Esophagus squamous epithelium (tissue), 4 donors: ENCODE data around the gene FAM89A.

ENCODE experiments used
- POLR2A ChIP-seq, 4 donors: fragments of 450-650 bp; IDR thresholded peaks; one replicate each; pipeline ENCODE4 v1.6.1; 2017; ENCODE audit warnings: antibody characterized with exemption in 4 of 4, mild to moderate bottlenecking in 4 of 4, moderate library complexity in 3 of 4
- TF ChIP-seq, protein P1 (sequence below), 6 experiments: fragments of 450-650 bp in 4 of 6; fragments of 200-600 bp in 2 of 6; sonication (generic) in 2 of 6; IDR thresholded peaks; one replicate each; pipeline ENCODE4 v1.5.1; 2016 to 2019; ENCODE audit warnings: antibody characterized with exemption in 6 of 6, mild to moderate bottlenecking in 4 of 6, moderate library complexity in 4 of 6

DNA sequence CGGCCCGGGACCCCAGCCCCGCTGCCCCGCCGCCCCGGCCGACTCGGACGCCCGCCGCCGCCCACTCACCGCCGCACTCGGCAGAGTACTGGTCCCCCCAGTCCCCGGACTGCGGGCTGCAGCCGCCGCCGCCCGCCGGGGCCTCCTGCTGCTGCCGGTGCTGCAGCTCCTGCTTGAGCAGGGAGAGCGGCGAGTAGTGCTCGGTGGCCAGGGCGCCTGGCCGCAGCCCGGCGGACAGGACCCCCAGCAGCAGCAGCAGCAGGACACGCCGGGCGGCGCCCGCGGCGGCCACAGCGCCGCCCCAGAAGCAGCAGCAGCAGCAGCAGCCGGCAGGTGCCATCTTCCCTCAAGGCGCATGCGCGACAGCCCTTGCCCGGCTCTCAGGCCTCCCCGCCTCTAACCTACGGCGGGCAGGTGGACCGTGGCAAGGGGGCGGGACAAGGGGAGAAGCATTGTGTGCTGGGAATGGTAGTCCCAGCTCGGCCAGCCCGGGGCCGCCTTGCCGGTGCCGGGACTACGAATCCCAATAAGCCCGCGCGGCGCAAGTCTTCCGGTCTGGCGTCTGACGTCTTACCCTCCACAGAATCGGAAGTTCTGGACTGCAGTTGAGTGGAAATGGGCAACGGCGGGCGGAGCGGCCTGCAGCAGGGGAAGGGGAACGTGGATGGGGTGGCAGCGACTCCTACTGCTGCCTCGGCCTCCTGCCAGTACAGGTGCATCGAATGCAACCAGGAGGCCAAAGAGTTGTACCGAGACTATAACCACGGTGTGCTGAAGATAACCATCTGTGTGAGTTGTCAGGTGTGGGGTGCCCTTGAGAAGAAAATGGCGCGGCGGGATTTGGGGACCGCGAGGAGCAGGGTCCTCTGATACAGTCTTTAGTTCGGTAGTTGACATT lies 61.3 kb downstream of the FAM89A start, which contains the start of the genes ARV1 and TTC13:
- peak in 3 of 4 donors; percentile 38 to 68 (median 62) for TF ChIP-seq POLR2A (IDR thresholded peaks at IDR 0.05)
- TF ChIP-seq, protein P1, sequence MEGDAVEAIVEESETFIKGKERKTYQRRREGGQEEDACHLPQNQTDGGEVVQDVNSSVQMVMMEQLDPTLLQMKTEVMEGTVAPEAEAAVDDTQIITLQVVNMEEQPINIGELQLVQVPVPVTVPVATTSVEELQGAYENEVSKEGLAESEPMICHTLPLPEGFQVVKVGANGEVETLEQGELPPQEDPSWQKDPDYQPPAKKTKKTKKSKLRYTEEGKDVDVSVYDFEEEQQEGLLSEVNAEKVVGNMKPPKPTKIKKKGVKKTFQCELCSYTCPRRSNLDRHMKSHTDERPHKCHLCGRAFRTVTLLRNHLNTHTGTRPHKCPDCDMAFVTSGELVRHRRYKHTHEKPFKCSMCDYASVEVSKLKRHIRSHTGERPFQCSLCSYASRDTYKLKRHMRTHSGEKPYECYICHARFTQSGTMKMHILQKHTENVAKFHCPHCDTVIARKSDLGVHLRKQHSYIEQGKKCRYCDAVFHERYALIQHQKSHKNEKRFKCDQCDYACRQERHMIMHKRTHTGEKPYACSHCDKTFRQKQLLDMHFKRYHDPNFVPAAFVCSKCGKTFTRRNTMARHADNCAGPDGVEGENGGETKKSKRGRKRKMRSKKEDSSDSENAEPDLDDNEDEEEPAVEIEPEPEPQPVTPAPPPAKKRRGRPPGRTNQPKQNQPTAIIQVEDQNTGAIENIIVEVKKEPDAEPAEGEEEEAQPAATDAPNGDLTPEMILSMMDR (IDR thresholded peaks at IDR 0.05): peak in 3 of 6 experiments; percentile 18 to 52 (median 28)
